GM23248 (cell line): ENCODE results near the gene CSRNP3. TPM values are rescaled to one million over a fixed set of nuclear protein-coding genes. Genes with fewer than 3 reads are reported as not detected.

ENCODE experiments used
- DNase-seq: peaks from one replicate; pipeline ENCODE4 v3.0.0-alpha.2; 2015
- H2AFZ ChIP-seq: fragments of 200-600 bp; sonication (generic); 2 replicates; pipeline ENCODE4 v1.6.1; 2016; ENCODE audit warnings: antibody characterized with exemption
- H3F3A ChIP-seq: fragments of 200-600 bp; sonication (generic); 2 replicates; pipeline ENCODE4 v1.6.1; 2016; ENCODE audit warnings: mild to moderate bottlenecking, antibody characterized with exemption, mixed run types; ENCODE audit not compliant: insufficient read depth
- H3K27ac ChIP-seq: fragments of 200-600 bp; sonication (generic); 2 replicates; pipeline ENCODE4 v1.5.1; 2016; ENCODE audit warnings: mild to moderate bottlenecking
- H3K27me3 ChIP-seq: fragments of 200-600 bp; sonication (generic); replicated peaks from 2 replicates; pipeline ENCODE4 v1.6.1; 2016; ENCODE audit warnings: mild to moderate bottlenecking; ENCODE audit not compliant: insufficient read depth
- H3K36me3 ChIP-seq: fragments of 200-600 bp; sonication (generic); 2 replicates; pipeline ENCODE4 v1.6.1; 2016; ENCODE audit warnings: low read depth, mild to moderate bottlenecking
- H3K4me1 ChIP-seq: fragments of 200-600 bp; sonication (generic); 2 replicates; pipeline ENCODE4 v1.6.1; 2016; ENCODE audit warnings: mild to moderate bottlenecking; ENCODE audit not compliant: insufficient read depth
- H3K4me2 ChIP-seq: fragments of 200-600 bp; sonication (generic); one replicate; pipeline ENCODE4 v1.6.1; 2016; ENCODE audit warnings: mild to moderate bottlenecking; ENCODE audit not compliant: unreplicated experiment
- H3K4me3 ChIP-seq: fragments of 200-600 bp; sonication (generic); 2 replicates; pipeline ENCODE4 v1.5.1; 2016; ENCODE audit warnings: mild to moderate bottlenecking
- H3K79me2 ChIP-seq: fragments of 200-600 bp; sonication (generic); 2 replicates; pipeline ENCODE4 v1.6.1; 2016; ENCODE audit warnings: mild to moderate bottlenecking; ENCODE audit not compliant: insufficient read depth
- H3K9ac ChIP-seq: fragments of 200-600 bp; sonication (generic); 2 replicates; pipeline ENCODE4 v1.6.1; 2016; ENCODE audit warnings: mild to moderate bottlenecking
- H3K9me2 ChIP-seq: fragments of 200-600 bp; sonication (generic); 2 replicates; pipeline ENCODE4 v1.6.1; 2016; ENCODE audit warnings: mixed run types, mild to moderate bottlenecking, moderate library complexity; ENCODE audit not compliant: insufficient read depth
- H3K9me3 ChIP-seq: fragments of 200-600 bp; sonication (generic); one replicate; pipeline ENCODE4 v1.6.1; 2017; ENCODE audit warnings: low read depth
- H4K20me1 ChIP-seq: fragments of 200-600 bp; sonication (generic); 2 replicates; pipeline ENCODE4 v1.6.0; 2016; ENCODE audit not compliant: insufficient read depth
- EZH2 ChIP-seq: fragments of 200-600 bp; sonication (generic); IDR thresholded peaks from 2 replicates; pipeline ENCODE4 v1.6.1; 2018; ENCODE audit warnings: antibody characterized with exemption, mild to moderate bottlenecking; ENCODE audit not compliant: insufficient read depth, poor library complexity, severe bottlenecking
- EZH2phosphoT487 ChIP-seq: fragments of 200-600 bp; sonication (generic); IDR thresholded peaks from 2 replicates; pipeline ENCODE4 v1.6.1; 2018; ENCODE audit warnings: antibody characterized with exemption, moderate library complexity, mild to moderate bottlenecking, low read depth; ENCODE audit not compliant: insufficient read depth
- WGBS, 2 experiments: methylation state at CpG; one replicate each; pipeline ENCODE4 v1.1.6; 2015 to 2017; ENCODE audit warnings: low lambda C conversion rate in 2 of 2, low coverage in 1 of 2; ENCODE audit errors: missing lambda C conversion rate in 2 of 2; 5-methylcytosine and 5-hydroxymethylcytosine counted together
- in situ Hi-C: fragments of 300-500 bp; cut with MboI; formaldehyde crosslinking; loops from 2 replicates; pipeline ENCODE4 v1.15.0; 2020
- polyA plus RNA-seq: library from polyadenylated mRNA; unstranded; fragments of >200 nt; fragmentation: Nextera tagmentation; extraction: Ambion mirVana; gene quantifications from 2 replicates; pipeline ENCODE4 v1.2.1, GENCODE V29; 2016
- total RNA-seq: library from RNA; depleted of rRNA; stranded (reverse); fragments of >200 nt; shearing (Covaris generic); gene quantifications from 2 replicates; pipeline ENCODE4 v1.2.3, GENCODE V29; 2014

The CSRNP3 gene
- total and polyA plus RNA-seq, 2 experiments from 2014 or later: 0.43 to 0.73 TPM

DNA sequence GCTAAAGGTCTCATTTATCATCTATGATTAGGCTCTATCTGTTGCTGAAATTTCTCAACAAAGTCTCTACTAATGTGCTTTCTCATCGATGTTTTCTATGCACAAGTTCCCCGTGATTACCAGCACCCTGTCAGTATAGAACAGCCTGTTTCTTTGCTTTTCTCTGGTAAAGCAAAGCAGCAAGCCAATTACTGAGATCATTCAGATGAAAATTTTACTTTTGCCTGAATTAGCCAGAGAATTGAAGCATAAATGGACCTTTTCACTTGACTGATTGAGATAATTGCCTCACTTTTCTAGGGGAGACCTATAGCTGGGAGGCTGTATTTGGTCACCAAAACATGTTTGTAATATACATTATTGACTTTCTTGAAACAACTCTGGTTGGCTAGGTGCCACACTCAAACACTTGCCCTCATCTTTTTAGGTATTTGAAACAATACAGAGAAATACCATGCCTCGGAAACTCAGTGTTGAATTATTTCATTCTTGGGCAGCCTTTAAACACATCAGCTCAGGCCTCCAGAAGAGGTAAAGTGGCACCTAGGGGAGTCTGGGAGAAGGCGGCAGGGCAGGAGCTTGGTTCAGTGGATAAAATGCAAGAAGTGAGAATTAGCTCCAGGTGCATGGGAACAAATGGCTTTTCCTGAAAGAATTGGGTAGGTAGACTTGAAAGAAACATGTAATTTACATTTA, 228.4 kb downstream of the CSRNP3 start:
- no peaks in the 10 kb centered on the region for H3K36me3 ChIP-seq
- no peaks in the 10 kb centered on the region for H3K9me2 ChIP-seq
- no peaks in the 10 kb centered on the region for H3K4me1 ChIP-seq
- no peak overlapping the region for H3K4me2 ChIP-seq
- H3K27ac ChIP-seq: no peak overlapping the region
- no peak for DNase-seq
- H4K20me1 ChIP-seq: no peaks in the 10 kb centered on the region
- no peaks in the 10 kb centered on the region for H3K79me2 ChIP-seq
- in situ Hi-C loops: no loop called here
- no peak overlapping the region for H2AFZ ChIP-seq
- TF ChIP-seq EZH2 (no peak), EZH2phosphoT487 (no peak)
- no peaks in the 10 kb centered on the region for H3K9me3 ChIP-seq
- H3K9ac ChIP-seq: no peak overlapping the region
- 83 to 90% methylated on average over 4 of the region's 4 CpGs for WGBS, 2 experiments
- no peak overlapping the region for H3K4me3 ChIP-seq
- no peaks in the 10 kb centered on the region for H3F3A ChIP-seq
- H3K27me3 ChIP-seq: no peaks in the 10 kb centered on the region; the same call in 1 of the 2 replicates

GRCh38 chr2:165698444-165698884, 229.0 kb downstream of the CSRNP3 start:
- WGBS, 2 experiments: 0% methylated on average over 4 of the region's 4 CpGs
- TF ChIP-seq EZH2phosphoT487 (no peak), EZH2 (no peak)
- Histone ChIP-seq H3K79me2 (no peaks in the 10 kb centered on the region), H3K9me3 (no peaks in the 10 kb centered on the region), H3K4me1 (no peaks in the 10 kb centered on the region), H3K27me3 (no peaks in the 10 kb centered on the region; the same call in 1 of the 2 replicates), H3K4me2 (no peak overlapping the region), H4K20me1 (no peaks in the 10 kb centered on the region), H3K9me2 (no peaks in the 10 kb centered on the region), H3K27ac (no peak overlapping the region), H3K36me3 (no peaks in the 10 kb centered on the region), H3F3A (no peaks in the 10 kb centered on the region), H3K4me3 (no peak overlapping the region), H3K9ac (no peak overlapping the region), H2AFZ (no peak overlapping the region)
- in situ Hi-C loops: no loop called here
- DNase-seq: peak; percentile 69

- DNase-seq: no peak
- no peaks in the 10 kb centered on the region for H3F3A ChIP-seq
- in situ Hi-C loops: no loop called here
- TF ChIP-seq EZH2 (no peak), EZH2phosphoT487 (no peak)
- no peak overlapping the region for H3K27ac ChIP-seq
- H2AFZ ChIP-seq: no peak overlapping the region
- no peaks in the 10 kb centered on the region for H4K20me1 ChIP-seq
- no peaks in the 10 kb centered on the region for H3K9me2 ChIP-seq
- H3K36me3 ChIP-seq: no peaks in the 10 kb centered on the region
- no peak overlapping the region for H3K4me3 ChIP-seq
- no peak overlapping the region for H3K9ac ChIP-seq
- no peaks in the 10 kb centered on the region; the same call in 1 of the 2 replicates for H3K27me3 ChIP-seq
- no peaks in the 10 kb centered on the region for H3K4me1 ChIP-seq
- 99 to 100% methylated on average over 2 of the region's 2 CpGs for WGBS, 2 experiments
- no peaks in the 10 kb centered on the region for H3K9me3 ChIP-seq
- no peaks in the 10 kb centered on the region for H3K79me2 ChIP-seq
- H3K4me2 ChIP-seq: no peak overlapping the region
These were observed 230.4 kb downstream of the CSRNP3 start for GRCh38 chr2:165699946-165700345.

DNA sequence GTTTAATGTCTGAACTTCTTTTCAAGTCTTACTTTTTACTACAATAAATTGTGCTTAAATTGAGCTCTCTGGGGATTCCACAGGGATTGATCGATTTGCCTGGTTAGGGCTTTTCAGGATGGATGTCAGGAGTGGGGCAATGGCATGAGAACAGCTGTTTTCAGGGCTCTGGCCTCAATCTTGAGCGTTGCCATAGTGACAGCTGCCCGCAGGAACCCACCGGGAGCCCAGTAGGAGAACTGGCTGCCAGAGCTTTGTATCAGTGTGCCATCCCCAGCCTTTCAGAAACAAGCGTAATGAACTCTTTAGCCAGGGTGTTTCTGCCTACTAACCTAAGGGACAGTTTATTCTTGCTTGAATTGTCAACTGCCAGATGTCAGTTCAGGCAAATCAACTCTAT, 231.0 kb downstream of the CSRNP3 start:
- WGBS, 2 experiments: 40 to 43% methylated on average over 5 of the region's 5 CpGs
- Histone ChIP-seq H3K36me3 (no peaks in the 10 kb centered on the region), H3K9me3 (no peaks in the 10 kb centered on the region), H3K4me3 (no peak overlapping the region), H3K9ac (no peak overlapping the region), H3K27me3 (no peaks in the 10 kb centered on the region; the same call in 1 of the 2 replicates), H3F3A (no peaks in the 10 kb centered on the region), H3K4me2 (no peak overlapping the region), H3K79me2 (no peaks in the 10 kb centered on the region), H3K27ac (no peak overlapping the region), H2AFZ (no peak overlapping the region), H3K9me2 (no peaks in the 10 kb centered on the region), H3K4me1 (no peaks in the 10 kb centered on the region), H4K20me1 (no peaks in the 10 kb centered on the region)
- in situ Hi-C loops: no loop called here
- TF ChIP-seq EZH2phosphoT487: no peak
- TF ChIP-seq EZH2: no peak
- no peak for DNase-seq
